Measurements from ENCODE around the gene GRIP1.

GRIP1 gene

DNA sequence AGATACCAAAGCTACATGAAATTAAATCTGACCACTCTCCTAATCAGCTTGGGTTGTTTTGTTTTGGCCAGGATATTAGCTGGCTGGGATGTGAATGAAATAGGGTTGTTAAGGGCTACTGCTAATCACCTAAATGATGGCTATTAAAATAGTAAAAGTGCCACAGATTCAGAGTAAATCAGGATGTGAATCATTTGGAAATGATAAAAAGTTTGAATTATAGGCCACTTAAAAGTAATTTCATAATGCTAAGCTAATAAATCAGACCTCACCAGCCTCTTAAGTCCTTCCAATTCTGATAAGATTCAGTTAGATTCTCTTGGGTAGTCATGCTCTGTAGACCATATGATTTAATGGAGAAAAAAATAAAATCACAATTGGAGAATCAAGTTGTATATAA, 364.6 kb downstream of the GRIP1 start:
- Histone ChIP-seq H3K27me3 (ENCODE audit: insufficient read depth, low read length, poor library complexity) (no peaks in the 10 kb centered on the region), H3K4me3 (ENCODE audit: low read depth in 1 of 2, low read length in 2 of 2) (no peak overlapping the region), H3K9me3 (ENCODE audit: insufficient read depth, low read length, severe bottlenecking) (no peaks in the 10 kb centered on the region), H4K20me1 (ENCODE audit: insufficient read depth, low read length) (no peaks in the 10 kb centered on the region), H2AFZ (ENCODE audit: low read depth, low read length) (no peak overlapping the region), H3K9ac (ENCODE audit: low read depth, low read length) (no peak overlapping the region), H3K79me2 (ENCODE audit: insufficient read depth, low read length) (peaks cover 9% of the 10 kb centered on the region; the same call in 1 of the 2 replicates), H3K4me1 (ENCODE audit: insufficient read depth, low read length) (no peaks in the 10 kb centered on the region), H3K27ac (ENCODE audit: low read length) (no peak overlapping the region), H3K4me2 (ENCODE audit: insufficient read depth, low read length) (no peak overlapping the region), H3K36me3 (ENCODE audit: insufficient read depth, low read length) (peaks cover 33% of the 10 kb centered on the region)
- no peak for TF ChIP-seq EZH2 (IDR thresholded peaks at IDR 0.05; ENCODE audit: borderline replicate concordance, low read depth, low read length, severe bottlenecking)
- TF ChIP-seq, protein P1, sequence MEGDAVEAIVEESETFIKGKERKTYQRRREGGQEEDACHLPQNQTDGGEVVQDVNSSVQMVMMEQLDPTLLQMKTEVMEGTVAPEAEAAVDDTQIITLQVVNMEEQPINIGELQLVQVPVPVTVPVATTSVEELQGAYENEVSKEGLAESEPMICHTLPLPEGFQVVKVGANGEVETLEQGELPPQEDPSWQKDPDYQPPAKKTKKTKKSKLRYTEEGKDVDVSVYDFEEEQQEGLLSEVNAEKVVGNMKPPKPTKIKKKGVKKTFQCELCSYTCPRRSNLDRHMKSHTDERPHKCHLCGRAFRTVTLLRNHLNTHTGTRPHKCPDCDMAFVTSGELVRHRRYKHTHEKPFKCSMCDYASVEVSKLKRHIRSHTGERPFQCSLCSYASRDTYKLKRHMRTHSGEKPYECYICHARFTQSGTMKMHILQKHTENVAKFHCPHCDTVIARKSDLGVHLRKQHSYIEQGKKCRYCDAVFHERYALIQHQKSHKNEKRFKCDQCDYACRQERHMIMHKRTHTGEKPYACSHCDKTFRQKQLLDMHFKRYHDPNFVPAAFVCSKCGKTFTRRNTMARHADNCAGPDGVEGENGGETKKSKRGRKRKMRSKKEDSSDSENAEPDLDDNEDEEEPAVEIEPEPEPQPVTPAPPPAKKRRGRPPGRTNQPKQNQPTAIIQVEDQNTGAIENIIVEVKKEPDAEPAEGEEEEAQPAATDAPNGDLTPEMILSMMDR (IDR thresholded peaks at IDR 0.05; ENCODE audit: borderline replicate concordance, extremely low read depth, low read length, poor library complexity, severe bottlenecking) = no peak
- DNase-seq (no peak), ATAC-seq (ENCODE audit: insufficient read depth, low read depth) (no peak)

- no peak for ATAC-seq (ENCODE audit: insufficient read depth, low read depth)
- no peak overlapping the region for H3K4me3 ChIP-seq (ENCODE audit: low read depth in 1 of 2, low read length in 2 of 2)
- DNase-seq = no peak
- H3K27ac ChIP-seq (ENCODE audit: low read length) = no peak overlapping the region
- TF ChIP-seq, protein P1 (IDR thresholded peaks at IDR 0.05; ENCODE audit: borderline replicate concordance, extremely low read depth, low read length, poor library complexity, severe bottlenecking) = no peak
- no peak for TF ChIP-seq EZH2 (IDR thresholded peaks at IDR 0.05; ENCODE audit: borderline replicate concordance, low read depth, low read length, severe bottlenecking)
- H3K79me2 ChIP-seq (ENCODE audit: insufficient read depth, low read length) = peaks cover 9% of the 10 kb centered on the region; the same call in 1 of the 2 replicates
- H4K20me1 ChIP-seq (ENCODE audit: insufficient read depth, low read length) = no peaks in the 10 kb centered on the region
- H3K27me3 ChIP-seq (ENCODE audit: insufficient read depth, low read length, poor library complexity) = no peaks in the 10 kb centered on the region
- H3K9ac ChIP-seq (ENCODE audit: low read depth, low read length) = no peak overlapping the region
- H2AFZ ChIP-seq (ENCODE audit: low read depth, low read length) = no peak overlapping the region
- H3K4me2 ChIP-seq (ENCODE audit: insufficient read depth, low read length) = no peak overlapping the region
- H3K9me3 ChIP-seq (ENCODE audit: insufficient read depth, low read length, severe bottlenecking) = no peaks in the 10 kb centered on the region
- peaks cover 43% of the 10 kb centered on the region for H3K36me3 ChIP-seq (ENCODE audit: insufficient read depth, low read length)
- H3K4me1 ChIP-seq (ENCODE audit: insufficient read depth, low read length) = no peaks in the 10 kb centered on the region
Measured at GRCh38 chr12:66312189-66312588, 366.7 kb downstream of the GRIP1 start.

DNA sequence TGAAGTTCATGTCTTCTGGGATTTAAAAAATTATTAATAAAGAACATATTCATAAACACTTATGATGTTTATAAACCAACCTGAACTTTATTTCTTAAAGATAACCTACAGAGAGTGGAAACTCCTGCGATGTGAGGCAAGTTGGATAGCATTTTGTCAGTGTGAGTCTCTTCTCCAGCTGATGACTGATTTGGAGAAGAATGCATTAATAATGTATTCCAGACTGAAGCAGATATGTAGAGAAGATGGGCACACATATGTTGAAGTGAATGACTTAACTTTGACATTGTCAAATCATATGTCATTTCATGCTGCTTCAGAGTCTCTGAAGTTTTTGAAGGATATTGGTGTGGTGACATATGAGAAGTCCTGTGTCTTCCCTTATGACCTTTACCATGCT, 369.3 kb downstream of the GRIP1 start:
- Histone ChIP-seq H3K4me1 (ENCODE audit: insufficient read depth, low read length) (peaks cover 13% of the 10 kb centered on the region), H3K36me3 (ENCODE audit: insufficient read depth, low read length) (peaks cover 33% of the 10 kb centered on the region), H2AFZ (ENCODE audit: low read depth, low read length) (no peak overlapping the region), H4K20me1 (ENCODE audit: insufficient read depth, low read length) (no peaks in the 10 kb centered on the region), H3K79me2 (ENCODE audit: insufficient read depth, low read length) (peaks cover 7% of the 10 kb centered on the region; the same call in 1 of the 2 replicates), H3K9ac (ENCODE audit: low read depth, low read length) (no peak overlapping the region), H3K27me3 (ENCODE audit: insufficient read depth, low read length, poor library complexity) (no peaks in the 10 kb centered on the region), H3K4me3 (ENCODE audit: low read depth in 1 of 2, low read length in 2 of 2) (no peak overlapping the region), H3K4me2 (ENCODE audit: insufficient read depth, low read length) (no peak overlapping the region), H3K9me3 (ENCODE audit: insufficient read depth, low read length, severe bottlenecking) (no peaks in the 10 kb centered on the region), H3K27ac (ENCODE audit: low read length) (no peak overlapping the region)
- TF ChIP-seq, protein P1 (IDR thresholded peaks at IDR 0.05; ENCODE audit: borderline replicate concordance, extremely low read depth, low read length, poor library complexity, severe bottlenecking) = no peak
- TF ChIP-seq EZH2 (IDR thresholded peaks at IDR 0.05; ENCODE audit: borderline replicate concordance, low read depth, low read length, severe bottlenecking) = no peak
- DNase-seq = no peak
- ATAC-seq (ENCODE audit: insufficient read depth, low read depth) = no peak

Measured in DND-41 (cell line).